Measurements from ENCODE around the gene NUDT9.

GRCh38 chr4:87410679-87411078 is 11.7 kb upstream of the NUDT9 start:
- TF ChIP-seq POLR2AphosphoS5 (IDR thresholded peaks at IDR 0.05) (no peak), POLR2A (IDR thresholded peaks at IDR 0.05) (no peak)
- TF ChIP-seq, protein P1, sequence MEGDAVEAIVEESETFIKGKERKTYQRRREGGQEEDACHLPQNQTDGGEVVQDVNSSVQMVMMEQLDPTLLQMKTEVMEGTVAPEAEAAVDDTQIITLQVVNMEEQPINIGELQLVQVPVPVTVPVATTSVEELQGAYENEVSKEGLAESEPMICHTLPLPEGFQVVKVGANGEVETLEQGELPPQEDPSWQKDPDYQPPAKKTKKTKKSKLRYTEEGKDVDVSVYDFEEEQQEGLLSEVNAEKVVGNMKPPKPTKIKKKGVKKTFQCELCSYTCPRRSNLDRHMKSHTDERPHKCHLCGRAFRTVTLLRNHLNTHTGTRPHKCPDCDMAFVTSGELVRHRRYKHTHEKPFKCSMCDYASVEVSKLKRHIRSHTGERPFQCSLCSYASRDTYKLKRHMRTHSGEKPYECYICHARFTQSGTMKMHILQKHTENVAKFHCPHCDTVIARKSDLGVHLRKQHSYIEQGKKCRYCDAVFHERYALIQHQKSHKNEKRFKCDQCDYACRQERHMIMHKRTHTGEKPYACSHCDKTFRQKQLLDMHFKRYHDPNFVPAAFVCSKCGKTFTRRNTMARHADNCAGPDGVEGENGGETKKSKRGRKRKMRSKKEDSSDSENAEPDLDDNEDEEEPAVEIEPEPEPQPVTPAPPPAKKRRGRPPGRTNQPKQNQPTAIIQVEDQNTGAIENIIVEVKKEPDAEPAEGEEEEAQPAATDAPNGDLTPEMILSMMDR (IDR thresholded peaks at IDR 0.05): no peak

All from prostate gland (tissue), 2 donors.